PC-3 (cell line): ENCODE results near the gene STPG2.

Experiments used
- EZH2 ChIP-seq: fragments of 300-600 bp; sonication (generic); IDR thresholded peaks from one replicate; pipeline ENCODE4 v1.6.1; 2017; ENCODE audit warnings: antibody characterized with exemption, mild to moderate bottlenecking, low read length; ENCODE audit not compliant: unreplicated experiment
- TF ChIP-seq, protein P1 (sequence below): fragments of 300-600 bp; sonication (generic); conservative IDR thresholded peaks from 2 replicates; pipeline ENCODE4 v1.5.1; 2017; ENCODE audit warnings: antibody characterized with exemption, low read depth, mild to moderate bottlenecking, low read length

DNA sequence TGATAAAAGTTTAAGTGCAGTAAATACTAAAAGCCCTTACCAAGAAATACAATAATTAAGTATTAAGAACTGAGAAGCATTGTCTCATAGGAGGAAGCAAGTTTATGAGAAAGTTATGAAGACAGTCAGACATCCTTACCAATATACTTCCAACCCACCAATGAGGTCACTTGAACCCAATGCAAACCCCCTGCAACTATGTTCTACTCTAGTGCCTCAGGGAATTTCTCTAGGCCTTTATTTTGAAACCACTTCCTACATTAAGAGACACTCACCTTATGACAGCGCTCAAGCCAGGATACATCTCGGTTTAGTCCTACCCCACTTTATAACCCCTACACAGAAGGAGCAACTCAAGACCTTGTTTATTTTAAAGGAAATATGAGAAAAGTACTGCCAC, 61.3 kb downstream of the STPG2 start:
- TF ChIP-seq, protein P1, sequence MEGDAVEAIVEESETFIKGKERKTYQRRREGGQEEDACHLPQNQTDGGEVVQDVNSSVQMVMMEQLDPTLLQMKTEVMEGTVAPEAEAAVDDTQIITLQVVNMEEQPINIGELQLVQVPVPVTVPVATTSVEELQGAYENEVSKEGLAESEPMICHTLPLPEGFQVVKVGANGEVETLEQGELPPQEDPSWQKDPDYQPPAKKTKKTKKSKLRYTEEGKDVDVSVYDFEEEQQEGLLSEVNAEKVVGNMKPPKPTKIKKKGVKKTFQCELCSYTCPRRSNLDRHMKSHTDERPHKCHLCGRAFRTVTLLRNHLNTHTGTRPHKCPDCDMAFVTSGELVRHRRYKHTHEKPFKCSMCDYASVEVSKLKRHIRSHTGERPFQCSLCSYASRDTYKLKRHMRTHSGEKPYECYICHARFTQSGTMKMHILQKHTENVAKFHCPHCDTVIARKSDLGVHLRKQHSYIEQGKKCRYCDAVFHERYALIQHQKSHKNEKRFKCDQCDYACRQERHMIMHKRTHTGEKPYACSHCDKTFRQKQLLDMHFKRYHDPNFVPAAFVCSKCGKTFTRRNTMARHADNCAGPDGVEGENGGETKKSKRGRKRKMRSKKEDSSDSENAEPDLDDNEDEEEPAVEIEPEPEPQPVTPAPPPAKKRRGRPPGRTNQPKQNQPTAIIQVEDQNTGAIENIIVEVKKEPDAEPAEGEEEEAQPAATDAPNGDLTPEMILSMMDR = no peak
- no peak for TF ChIP-seq EZH2
